GM12891 (cell line): Measurements from ENCODE around the gene ZNF407.

Experiments used
- POLR2A ChIP-seq: IDR thresholded peaks from 2 replicates; pipeline ENCODE4 v1.6.1; 2011; ENCODE audit warnings: low read depth, low read length, control low read depth
- POLR2AphosphoS5 ChIP-seq: IDR thresholded peaks from 2 replicates; pipeline ENCODE4 v1.6.1; 2011; ENCODE audit warnings: low read depth, low read length, control low read depth

- no peak for TF ChIP-seq POLR2AphosphoS5
- TF ChIP-seq POLR2A = no peak
Observed at GRCh38 chr18:74760026-74760425, 162.4 kb downstream of the ZNF407 start.
